Neuronal stem cell (in vitro differentiated cells): Measurements from ENCODE around the gene SAMSN1.

ENCODE experiments used
- DNase-seq: peaks from one replicate; pipeline ENCODE4 v3.0.0-alpha.2; 2013; ENCODE audit warnings: low spot score
- H2AFZ ChIP-seq: one replicate; pipeline ENCODE4 v1.6.1; 2013; ENCODE audit warnings: mild to moderate bottlenecking, low read length, inconsistent platforms
- H2AK5ac ChIP-seq: 2 replicates; pipeline ENCODE4 v1.6.1; 2013; ENCODE audit warnings: low read depth, mild to moderate bottlenecking, inconsistent platforms, low read length, moderate library complexity, mixed read lengths
- H2BK120ac ChIP-seq: 2 replicates; pipeline ENCODE4 v1.6.1; 2013; ENCODE audit warnings: low read depth, mild to moderate bottlenecking, inconsistent platforms, low read length, moderate library complexity, mixed read lengths
- H2BK12ac ChIP-seq: one replicate; pipeline ENCODE4 v1.6.1; 2013; ENCODE audit warnings: low read length, inconsistent platforms
- H2BK15ac ChIP-seq: 2 replicates; pipeline ENCODE4 v1.6.1; 2013; ENCODE audit warnings: mild to moderate bottlenecking, low read length, inconsistent platforms, mixed read lengths
- H2BK5ac ChIP-seq: one replicate; pipeline ENCODE4 v1.6.1; 2013; ENCODE audit warnings: inconsistent platforms, mild to moderate bottlenecking, low read length, moderate library complexity
- H3K14ac ChIP-seq: one replicate; pipeline ENCODE4 v1.6.1; 2013; ENCODE audit warnings: low read length, inconsistent platforms
- H3K18ac ChIP-seq: 2 replicates; pipeline ENCODE4 v1.6.1; 2013; ENCODE audit warnings: low read length, inconsistent platforms
- H3K23ac ChIP-seq: 2 replicates; pipeline ENCODE4 v1.6.1; 2013; ENCODE audit warnings: low read depth, mild to moderate bottlenecking, mixed read lengths, low read length, inconsistent platforms; ENCODE audit not compliant: poor library complexity
- H3K27ac ChIP-seq: replicated peaks from 3 replicates; pipeline ENCODE4 v1.5.1; 2013; ENCODE audit warnings: low read length, inconsistent platforms
- H3K27me3 ChIP-seq, 3 experiments: 2 replicates each; pipeline ENCODE4 v1.6.1; 2013; ENCODE audit warnings: low read length in 3 of 3, mild to moderate bottlenecking in 2 of 3, inconsistent platforms in 1 of 3, low read depth in 1 of 3, mixed read lengths in 1 of 3, moderate library complexity in 1 of 3; ENCODE audit not compliant: control insufficient read depth in 3 of 3, insufficient read depth in 3 of 3
- H3K36me3 ChIP-seq, 2 donors: replicated peaks in 1 of 2; 2 replicates each; pipeline ENCODE4 v1.6.1; 2013; ENCODE audit warnings: low read length in 2 of 2; ENCODE audit not compliant: control insufficient read depth in 2 of 2, insufficient read depth in 2 of 2
- H3K4ac ChIP-seq: 2 replicates; pipeline ENCODE4 v1.6.1; 2013; ENCODE audit warnings: inconsistent platforms, mild to moderate bottlenecking, low read length, moderate library complexity
- H3K4me1 ChIP-seq, 2 donors: 1 replicate in 1 of 2; 2 replicates in 1 of 2; pipeline ENCODE4 v1.6.1; 2013; ENCODE audit warnings: low read length in 2 of 2, low read depth in 1 of 2; ENCODE audit not compliant: control insufficient read depth in 2 of 2, insufficient read depth in 1 of 2
- H3K4me2 ChIP-seq: one replicate; pipeline ENCODE4 v1.6.1; 2013; ENCODE audit warnings: mild to moderate bottlenecking, low read length, inconsistent platforms; ENCODE audit not compliant: insufficient read depth, poor library complexity, severe bottlenecking
- H3K4me3 ChIP-seq, 2 donors: 2 replicates each; pipeline ENCODE4 v1.5.1; 2013; ENCODE audit warnings: low read length in 2 of 2, mild to moderate bottlenecking in 2 of 2, inconsistent platforms in 1 of 2, moderate library complexity in 1 of 2
- H3K79me1 ChIP-seq: one replicate; pipeline ENCODE4 v1.6.1; 2013; ENCODE audit warnings: low read depth, mild to moderate bottlenecking, inconsistent platforms, low read length, moderate library complexity
- H3K9ac ChIP-seq: one replicate; pipeline ENCODE4 v1.6.1; 2013; ENCODE audit warnings: mild to moderate bottlenecking, low read depth, low read length, inconsistent platforms; ENCODE audit not compliant: poor library complexity
- H3K9me3 ChIP-seq, 2 donors: replicated peaks in 1 of 2; 2 replicates each; pipeline versions ENCODE3 to v1.6.1; 2013; ENCODE audit warnings: low read length in 2 of 2, mild to moderate bottlenecking in 2 of 2, inconsistent platforms in 1 of 2, low read depth in 1 of 2, mixed read lengths in 1 of 2, moderate library complexity in 1 of 2; ENCODE audit not compliant: control insufficient read depth in 2 of 2, insufficient read depth in 1 of 2
- H4K8ac ChIP-seq: one replicate; pipeline ENCODE4 v1.6.1; 2013; ENCODE audit warnings: low read depth, mild to moderate bottlenecking, inconsistent platforms, low read length, moderate library complexity
- H4K91ac ChIP-seq: one replicate; pipeline ENCODE4 v1.6.1; 2013; ENCODE audit warnings: low read length, low read depth, mild to moderate bottlenecking, inconsistent platforms; ENCODE audit not compliant: poor library complexity
- WGBS, 2 donors: extraction: QIAGEN DNeasy Blood & Tissue Kit; methylation state at CpG; one replicate each; pipeline ENCODE4 v1.1.7; 2013; ENCODE audit warnings: missing lambda C conversion rate in 2 of 2, mixed read lengths in 1 of 2; ENCODE audit not compliant: insufficient read length in 2 of 2, insufficient replicate concordance in 1 of 2; ENCODE audit errors: extremely low coverage in 2 of 2; 5-methylcytosine and 5-hydroxymethylcytosine counted together

The SAMSN1 gene

DNA sequence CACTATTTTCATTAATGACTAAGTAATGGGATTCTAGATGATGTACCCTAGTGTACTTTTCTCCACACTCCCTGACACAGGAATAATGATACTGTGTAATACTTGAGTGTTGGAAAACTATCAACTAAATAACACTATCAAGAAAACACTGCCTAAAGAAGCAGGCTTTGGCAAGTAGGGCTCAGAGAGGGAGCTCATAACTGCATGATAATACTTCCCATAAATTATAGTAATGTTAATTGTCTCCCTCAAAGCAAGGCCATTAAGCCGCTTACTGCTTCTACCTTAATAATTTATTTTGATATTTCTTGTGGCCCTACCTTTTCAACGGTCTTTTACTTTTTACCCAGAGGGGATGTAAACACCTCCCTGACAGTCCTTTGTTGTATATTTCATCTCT is 69.0 kb downstream of the SAMSN1 start:
- H3K27ac ChIP-seq: no peak overlapping the region
- H2BK12ac ChIP-seq: no peak overlapping the region
- no peak for DNase-seq
- H2AFZ ChIP-seq: no peak overlapping the region
- H3K9me3 ChIP-seq: no peaks in the 10 kb centered on the region
- H3K4me1 ChIP-seq: no peaks in the 10 kb centered on the region
- no peak overlapping the region for H3K23ac ChIP-seq
- no peak overlapping the region for H2BK5ac ChIP-seq
- no peaks in the 10 kb centered on the region for H3K36me3 ChIP-seq
- no peak overlapping the region for H3K18ac ChIP-seq
- H2AK5ac ChIP-seq: no peak overlapping the region
- H4K8ac ChIP-seq: no peak overlapping the region
- H2BK120ac ChIP-seq: no peak overlapping the region
- no peaks in the 10 kb centered on the region for H3K27me3 ChIP-seq
- no CpG with 5 or more reads among the region's 2 CpGs for WGBS, 2 donors
- H2BK15ac ChIP-seq: no peak overlapping the region
- no peak overlapping the region for H3K4me2 ChIP-seq
- no peak overlapping the region for H3K9ac ChIP-seq
- no peaks in the 10 kb centered on the region for H3K79me1 ChIP-seq
- no peak overlapping the region for H4K91ac ChIP-seq
- H3K4me3 ChIP-seq: no peak overlapping the region
- no peak overlapping the region for H3K4ac ChIP-seq
- H3K14ac ChIP-seq: no peak overlapping the region

GRCh38 chr21:14474995-14475394 is 71.1 kb downstream of the SAMSN1 start:
- H4K8ac ChIP-seq: no peak overlapping the region
- no peak overlapping the region for H2BK15ac ChIP-seq
- H3K4me3 ChIP-seq: no peak overlapping the region
- no peak overlapping the region for H4K91ac ChIP-seq
- no peak overlapping the region for H2AK5ac ChIP-seq
- no peak overlapping the region for H3K4ac ChIP-seq
- no peak overlapping the region for H3K4me2 ChIP-seq
- no peak overlapping the region for H3K27ac ChIP-seq
- no peak overlapping the region for H2BK120ac ChIP-seq
- no peak overlapping the region for H2BK12ac ChIP-seq
- H3K23ac ChIP-seq: no peak overlapping the region
- DNase-seq: no peak
- no peak overlapping the region for H3K18ac ChIP-seq
- H2AFZ ChIP-seq: no peak overlapping the region
- H3K9me3 ChIP-seq: no peaks in the 10 kb centered on the region
- no peaks in the 10 kb centered on the region for H3K79me1 ChIP-seq
- no peak overlapping the region for H2BK5ac ChIP-seq
- no peak overlapping the region for H3K14ac ChIP-seq
- no peak overlapping the region for H3K9ac ChIP-seq
- no peaks in the 10 kb centered on the region for H3K27me3 ChIP-seq
- no peaks in the 10 kb centered on the region for H3K4me1 ChIP-seq
- no peaks in the 10 kb centered on the region for H3K36me3 ChIP-seq

GRCh38 chr21:14469641-14470040 is 76.5 kb downstream of the SAMSN1 start:
- Histone ChIP-seq H2AK5ac (no peak overlapping the region), H4K8ac (no peak overlapping the region), H2BK12ac (no peak overlapping the region), H3K4ac (no peak overlapping the region), H3K23ac (no peak overlapping the region), H3K27ac (no peak overlapping the region), H2BK120ac (no peak overlapping the region), H2BK5ac (no peak overlapping the region), H2BK15ac (no peak overlapping the region), H2AFZ (no peak overlapping the region), H3K14ac (no peak overlapping the region), H3K9me3 (no peaks in the 10 kb centered on the region), H3K9ac (no peak overlapping the region), H4K91ac (no peak overlapping the region), H3K4me1 (peaks cover 0 to 1% of the 10 kb centered on the region in 2 donors), H3K79me1 (no peaks in the 10 kb centered on the region), H3K4me2 (no peak overlapping the region), H3K4me3 (no peak overlapping the region), H3K36me3 (no peaks in the 10 kb centered on the region), H3K27me3 (no peaks in the 10 kb centered on the region), H3K18ac (no peak overlapping the region)
- WGBS, 2 donors: no CpG with 5 or more reads among the region's 4 CpGs
- no peak for DNase-seq

DNA sequence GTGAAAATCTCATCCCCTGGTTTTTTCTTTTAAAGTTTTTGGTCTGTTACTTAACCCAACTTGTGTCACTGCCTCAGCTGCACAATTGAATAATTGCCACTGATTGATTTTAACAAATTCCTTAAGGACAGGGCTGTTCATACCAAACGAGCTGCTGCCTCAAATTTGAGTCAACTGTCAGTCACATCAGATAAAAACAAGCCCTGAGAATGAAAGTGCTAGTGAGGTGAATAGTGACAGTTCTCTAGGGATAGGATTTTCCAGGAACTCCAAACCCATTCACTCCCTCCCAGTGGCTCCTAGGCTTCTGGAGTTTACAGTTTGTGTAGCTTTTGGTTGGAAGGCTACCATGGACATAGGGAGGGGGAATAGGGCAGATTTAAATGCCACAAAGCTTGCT is 79.4 kb downstream of the SAMSN1 start:
- H2AFZ ChIP-seq: no peak overlapping the region
- H2BK12ac ChIP-seq: no peak overlapping the region
- no peak overlapping the region for H3K27ac ChIP-seq
- H3K4ac ChIP-seq: no peak overlapping the region
- no peaks in the 10 kb centered on the region for H3K9me3 ChIP-seq
- WGBS, 2 donors: no CpG with 5 or more reads among the region's 1 CpG
- no peak overlapping the region for H3K18ac ChIP-seq
- no peak overlapping the region for H2BK120ac ChIP-seq
- no peak overlapping the region for H2BK5ac ChIP-seq
- no peaks in the 10 kb centered on the region for H3K27me3 ChIP-seq
- no peak overlapping the region for H3K4me3 ChIP-seq
- H3K14ac ChIP-seq: no peak overlapping the region
- peaks cover 0 to 1% of the 10 kb centered on the region in 2 donors for H3K4me1 ChIP-seq
- DNase-seq: no peak
- H4K91ac ChIP-seq: no peak overlapping the region
- no peak overlapping the region for H3K4me2 ChIP-seq
- H3K79me1 ChIP-seq: no peaks in the 10 kb centered on the region
- no peak overlapping the region for H3K9ac ChIP-seq
- no peaks in the 10 kb centered on the region for H3K36me3 ChIP-seq
- no peak overlapping the region for H2AK5ac ChIP-seq
- H3K23ac ChIP-seq: no peak overlapping the region
- H2BK15ac ChIP-seq: no peak overlapping the region
- no peak overlapping the region for H4K8ac ChIP-seq
